Ovary (tissue), 3 donors: Measurements from ENCODE around the gene ARHGEF19.

ENCODE experiments used
- EP300 ChIP-seq: sonication (generic); formaldehyde crosslinking; IDR thresholded peaks from one replicate; pipeline ENCODE4 v1.6.1; 2017; ENCODE audit warnings: antibody characterized with exemption
- POLR2A ChIP-seq: fragments of 450-650 bp; IDR thresholded peaks from one replicate; pipeline ENCODE4 v1.6.1; 2017; ENCODE audit warnings: antibody characterized with exemption, mild to moderate bottlenecking, moderate library complexity
- TF ChIP-seq, protein P1 (sequence below), 3 donors: fragments of 450-650 bp in 2 of 3; fragments of 200-600 bp in 1 of 3; IDR thresholded peaks; one replicate each; pipeline versions ENCODE4 v1.5.1 to v1.8.0; 2016 to 2022; ENCODE audit warnings: antibody characterized with exemption in 3 of 3, mild to moderate bottlenecking in 1 of 3
- donor health status: DM: no; HTN: no; CAD: no.

DNA sequence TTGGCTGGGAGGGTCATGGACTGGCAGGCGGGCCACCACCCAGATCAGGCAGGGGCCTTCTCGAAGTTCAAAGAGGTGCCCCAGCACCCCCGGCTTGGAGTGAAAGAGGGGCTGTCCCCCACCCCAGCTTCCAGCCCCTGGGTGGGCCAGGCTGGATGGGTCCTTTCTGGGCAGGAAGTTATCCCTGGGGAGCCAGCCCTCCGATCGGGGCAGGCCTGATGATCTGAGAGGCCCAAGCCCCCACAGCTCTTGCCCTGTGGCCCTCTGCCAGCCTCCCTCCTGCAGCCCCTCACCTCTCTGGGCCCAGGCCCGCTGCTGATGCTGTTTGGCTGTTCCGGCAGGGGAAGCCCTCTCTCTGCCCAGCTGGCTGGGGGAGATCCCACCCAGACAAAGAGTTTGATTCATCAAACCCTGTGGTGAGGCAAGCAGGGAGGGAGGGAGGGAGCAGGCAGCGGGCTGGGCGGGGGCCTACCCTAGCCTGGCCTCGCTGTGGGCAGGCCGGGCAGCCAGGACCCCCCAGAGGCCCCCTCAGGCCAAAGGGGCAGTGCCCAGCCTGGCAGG is 2.5 kb downstream of the ARHGEF19 start:
- TF ChIP-seq, protein P1, sequence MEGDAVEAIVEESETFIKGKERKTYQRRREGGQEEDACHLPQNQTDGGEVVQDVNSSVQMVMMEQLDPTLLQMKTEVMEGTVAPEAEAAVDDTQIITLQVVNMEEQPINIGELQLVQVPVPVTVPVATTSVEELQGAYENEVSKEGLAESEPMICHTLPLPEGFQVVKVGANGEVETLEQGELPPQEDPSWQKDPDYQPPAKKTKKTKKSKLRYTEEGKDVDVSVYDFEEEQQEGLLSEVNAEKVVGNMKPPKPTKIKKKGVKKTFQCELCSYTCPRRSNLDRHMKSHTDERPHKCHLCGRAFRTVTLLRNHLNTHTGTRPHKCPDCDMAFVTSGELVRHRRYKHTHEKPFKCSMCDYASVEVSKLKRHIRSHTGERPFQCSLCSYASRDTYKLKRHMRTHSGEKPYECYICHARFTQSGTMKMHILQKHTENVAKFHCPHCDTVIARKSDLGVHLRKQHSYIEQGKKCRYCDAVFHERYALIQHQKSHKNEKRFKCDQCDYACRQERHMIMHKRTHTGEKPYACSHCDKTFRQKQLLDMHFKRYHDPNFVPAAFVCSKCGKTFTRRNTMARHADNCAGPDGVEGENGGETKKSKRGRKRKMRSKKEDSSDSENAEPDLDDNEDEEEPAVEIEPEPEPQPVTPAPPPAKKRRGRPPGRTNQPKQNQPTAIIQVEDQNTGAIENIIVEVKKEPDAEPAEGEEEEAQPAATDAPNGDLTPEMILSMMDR (IDR thresholded peaks at IDR 0.05) = no peak
- TF ChIP-seq EP300 (no peak), POLR2A (no peak)
